Endothelial cell of umbilical vein (primary cell): ENCODE measurements around the gene CHST8. TPM values are rescaled to one million over a fixed set of nuclear protein-coding genes. Genes with fewer than 3 reads are reported as not detected.

Experiments
- BruUV-seq: library from RNA; stranded (reverse); fragments of 400-500 nt; replicated peaks from 2 replicates; lab custom pipeline; 2021; lab: Mats Ljungman, UMichigan
- CTCF ChIA-PET: fragments of 300-600, 350-600 bp; sonication (Branson Sonifier 250); formaldehyde crosslinking; loops from one replicate; lab custom pipeline; 2021; ENCODE audit warnings: antibody characterized with exemption, inconsistent platforms; lab: Charles Lee
- POLR2A ChIA-PET: fragments of 300-600, 350-600 bp; sonication (Branson Sonifier 250); formaldehyde crosslinking; loops from one replicate; lab custom pipeline; 2021; ENCODE audit warnings: antibody characterized with exemption, inconsistent platforms; lab: Charles Lee
- DNase-seq: peaks from one replicate; pipeline ENCODE4 v3.0.0-alpha.2; 2011; ENCODE audit warnings: low read depth, low spot score
- FAIRE-seq: peaks from 2 replicates; lab custom pipeline; 2011; peaks lifted over from hg19 to GRCh38; lab: Jason Lieb, UNC
- H2AFZ ChIP-seq: 2 replicates; pipeline ENCODE4 v1.6.0; 2012; ENCODE audit warnings: low read depth, low read length, control low read depth, inconsistent platforms
- H3K27ac ChIP-seq: 2 replicates; pipeline ENCODE4 v1.5.1; 2011; ENCODE audit warnings: low read depth, mild to moderate bottlenecking, control low read depth, low read length, moderate library complexity; ENCODE audit not compliant: insufficient read depth
- H3K27me3 ChIP-seq, 2 experiments: 2 replicates each; pipeline versions ENCODE4 v1.6.0 to v1.6.1; 2011; ENCODE audit warnings: low read length in 2 of 2, mixed read lengths in 1 of 2; ENCODE audit not compliant: control insufficient read depth in 2 of 2, insufficient read depth in 2 of 2
- H3K36me3 ChIP-seq, 2 experiments: 2 replicates in 1 of 2; 3 replicates in 1 of 2; pipeline ENCODE4 v1.5.1; 2011; ENCODE audit warnings: low read length in 2 of 2, mild to moderate bottlenecking in 1 of 2, moderate library complexity in 1 of 2; ENCODE audit not compliant: control insufficient read depth in 2 of 2, insufficient read depth in 2 of 2; ENCODE audit errors: extremely low read depth in 1 of 2
- H3K4me1 ChIP-seq: 3 replicates; pipeline ENCODE4 v1.5.1; 2011; ENCODE audit warnings: mild to moderate bottlenecking, low read length; ENCODE audit not compliant: control insufficient read depth, insufficient read depth; ENCODE audit errors: extremely low read depth
- H3K4me2 ChIP-seq: 2 replicates; pipeline ENCODE4 v1.6.1; 2011; ENCODE audit warnings: low read length, control low read depth, mixed read lengths; ENCODE audit not compliant: insufficient read depth
- H3K4me3 ChIP-seq, 3 experiments: fragments of 200-600 bp in 1 of 3; sonication (generic), shearing (Covaris generic) in 1 of 3; replicated peaks in 1 of 3; 2 replicates each; pipeline ENCODE4 v1.5.1; 2011 to 2016; ENCODE audit warnings: control low read depth in 3 of 3, low read length in 3 of 3, mild to moderate bottlenecking in 2 of 3, inconsistent platforms in 1 of 3, low read depth in 1 of 3, moderate library complexity in 1 of 3; ENCODE audit not compliant: insufficient read depth in 1 of 3
- H3K79me2 ChIP-seq: 2 replicates; pipeline ENCODE4 v1.6.0; 2012; ENCODE audit warnings: low read length, inconsistent platforms; ENCODE audit not compliant: control insufficient read depth, insufficient read depth
- H3K9ac ChIP-seq: replicated peaks from 2 replicates; pipeline ENCODE3; 2011; ENCODE audit warnings: low read length, control low read depth; ENCODE audit not compliant: insufficient read depth; ENCODE audit errors: extremely low read depth
- H3K9me1 ChIP-seq: replicated peaks from 3 replicates; pipeline ENCODE4 v1.6.0; 2011; ENCODE audit warnings: mild to moderate bottlenecking, low read length; ENCODE audit not compliant: control insufficient read depth, insufficient read depth; ENCODE audit errors: extremely low read depth
- H3K9me3 ChIP-seq: replicated peaks from 2 replicates; pipeline ENCODE4 v1.5.1; 2012; ENCODE audit warnings: low read length, inconsistent platforms; ENCODE audit not compliant: control insufficient read depth, insufficient read depth
- H4K20me1 ChIP-seq: replicated peaks from 2 replicates; pipeline ENCODE3; 2011; ENCODE audit warnings: mild to moderate bottlenecking, low read length; ENCODE audit not compliant: control insufficient read depth, insufficient read depth; ENCODE audit errors: extremely low read depth
- CTCF ChIP-seq, 2 donors: IDR thresholded peaks; 1 replicate in 1 of 2; 2 replicates in 1 of 2; pipeline ENCODE4 v1.5.1; 2011; ENCODE audit warnings: low read length in 2 of 2, mild to moderate bottlenecking in 2 of 2, moderate library complexity in 2 of 2, control low read depth in 1 of 2, inconsistent platforms in 1 of 2, low read depth in 1 of 2; ENCODE audit not compliant: insufficient read depth in 1 of 2; ENCODE audit errors: extremely low read depth in 1 of 2
- EZH2 ChIP-seq: IDR thresholded peaks from 2 replicates; pipeline ENCODE4 v1.6.1; 2012; ENCODE audit warnings: borderline replicate concordance, low read depth, mild to moderate bottlenecking, moderate library complexity, low read length, inconsistent platforms; ENCODE audit not compliant: severe bottlenecking
- FOS ChIP-seq: IDR thresholded peaks from 2 replicates; pipeline ENCODE4 v1.6.1; 2011; ENCODE audit warnings: mild to moderate bottlenecking, low read length, moderate library complexity, borderline replicate concordance; ENCODE audit not compliant: insufficient read depth
- GATA2 ChIP-seq: IDR thresholded peaks from 2 replicates; pipeline ENCODE4 v1.7.0; 2011; ENCODE audit warnings: low read depth, mild to moderate bottlenecking, moderate library complexity, mixed read lengths, low read length; ENCODE audit not compliant: insufficient read length, insufficient read depth
- JUN ChIP-seq: IDR thresholded peaks from 2 replicates; pipeline ENCODE4 v1.6.1; 2011; ENCODE audit warnings: borderline replicate concordance, low read depth; ENCODE audit not compliant: insufficient read length, insufficient read depth
- MYC ChIP-seq: IDR thresholded peaks from one replicate; pipeline ENCODE4 v1.6.1; 2011; ENCODE audit warnings: mild to moderate bottlenecking, low read depth, low read length
- POLR2A ChIP-seq: IDR thresholded peaks from 2 replicates; pipeline ENCODE4 v1.6.1; 2012; ENCODE audit warnings: low read depth, mild to moderate bottlenecking, control low read depth, low read length
- POLR2AphosphoS5 ChIP-seq: IDR thresholded peaks from 2 replicates; pipeline ENCODE4 v1.6.1; 2012; ENCODE audit warnings: low read depth, mild to moderate bottlenecking, control low read depth, low read length, moderate library complexity; ENCODE audit not compliant: insufficient read depth
- dilution Hi-C: fragments of 300-500 bp; cut with MboI; formaldehyde crosslinking; loops from one replicate; pipeline ENCODE4 v1.15.0; 2019; ENCODE audit warnings: low sequenced_read_pairs; ENCODE audit not compliant: extremely low pct_ligation_motif_present
- intact Hi-C: fragments of 100-400 bp; cut with micrococcal nuclease; formaldehyde crosslinking; loops from one replicate; pipeline ENCODE4 v1.10.0; 2022
- polyA plus RNA-seq, 4 experiments: library from polyadenylated mRNA; depleted of rRNA in 3 of 4; stranded (reverse) in 3 of 4; unstranded in 1 of 4; fragments of >200 nt; gene quantifications; 2 replicates each; pipeline versions ENCODE4 v1.2.1 to v1.2.3, GENCODE V29; 2011 to 2012; ENCODE audit warnings: missing spikeins in 1 of 4
- total RNA-seq: library from RNA; stranded (reverse); gene quantifications from 2 replicates; pipeline ENCODE4 v1.2.3, GENCODE V29; 2021
- TF ChIP-seq, protein P1 (sequence below): IDR thresholded peaks from 2 replicates; pipeline ENCODE4 v1.6.1; 2011; ENCODE audit not compliant: insufficient read depth, insufficient read length

Gene CHST8
- total and polyA plus RNA-seq, 2 donors (not counting 3 experiments of a cell fraction or from before 2014, with no cell fraction given), result not detected

- Histone ChIP-seq H3K9ac (no peak overlapping the region), H3K9me1 (no peaks in the 10 kb centered on the region), H3K36me3 (peaks cover 2 to 32% of the 10 kb centered on the region in 2 experiments), H4K20me1 (no peaks in the 10 kb centered on the region), H3K4me2 (no peak overlapping the region), H3K4me1 (peaks cover 9% of the 10 kb centered on the region), H3K4me3 (no peak overlapping the region), H3K79me2 (no peaks in the 10 kb centered on the region), H3K27me3 (no peaks in the 10 kb centered on the region), H2AFZ (no peak overlapping the region), H3K9me3 (no peaks in the 10 kb centered on the region), H3K27ac (no peak overlapping the region)
- no peak for DNase-seq
- dilution Hi-C loops (no loop called here), intact Hi-C loops (no loop called here)
- ChIA-PET POLR2A (no interaction called here), CTCF (interaction anchor here (1.0 to 1.4 kb wide), 3 partner anchors 10 to 35 kb away, joined by 3 to 5 read pairs (median 4); no protein-coding TSS in a partner anchor)
- FAIRE-seq, result no peak
- TF ChIP-seq JUN (no peak), POLR2A (no peak), FOS (no peak), GATA2 (no peak), EZH2 (no peak), POLR2AphosphoS5 (no peak), MYC (no peak), CTCF (IDR thresholded peaks at IDR 0.05; ENCODE audit: extremely low read depth in 1 of 2, insufficient read depth in 1 of 2, low read depth in 1 of 2, low read length in 2 of 2) (no peak)
- TF ChIP-seq, protein P1, sequence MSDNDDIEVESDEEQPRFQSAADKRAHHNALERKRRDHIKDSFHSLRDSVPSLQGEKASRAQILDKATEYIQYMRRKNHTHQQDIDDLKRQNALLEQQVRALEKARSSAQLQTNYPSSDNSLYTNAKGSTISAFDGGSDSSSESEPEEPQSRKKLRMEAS, result no peak
- BruUV-seq, result no TSS peak
These were observed 190.9 kb downstream of the CHST8 start for GRCh38 chr19:33812388-33813330.
